ENCODE results near the gene BANP. TPM values are rescaled to one million over a fixed set of nuclear protein-coding genes. Genes with fewer than 3 reads are reported as not detected.
"Not testable (repeated sequence)": the region's sequence is repeated elsewhere in the genome, so short reads cannot be mapped to it uniquely, and the experiment has no call there.

BANP gene
- total and polyA plus RNA-seq, 2 donors (not counting 1 experiment from before 2014, with no cell fraction given) = 9.3 to 31.0 TPM

DNA sequence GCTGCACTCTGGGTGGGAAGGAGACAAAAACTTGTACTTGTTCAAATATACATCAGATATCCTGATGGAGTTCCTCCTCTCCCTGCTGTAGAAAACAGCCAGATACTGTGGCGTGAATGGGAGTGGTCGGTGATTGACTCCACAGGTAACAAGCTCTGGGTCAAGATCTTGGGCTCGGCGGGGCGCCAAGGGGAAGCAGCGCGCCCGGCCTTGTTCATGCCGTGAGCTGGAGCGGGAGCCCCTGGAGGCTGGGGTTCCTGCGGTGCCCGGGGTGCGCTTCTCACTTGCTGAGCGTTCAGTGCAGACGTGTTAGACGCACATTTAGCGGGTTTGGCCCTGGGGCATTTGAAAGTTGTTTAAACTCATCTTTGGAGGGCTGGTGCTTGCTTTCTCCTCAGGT lies 44.4 kb downstream of the BANP start:
- Histone ChIP-seq H3K27ac (ENCODE audit: insufficient read depth, low read length) (no peak overlapping the region), H3K9ac (ENCODE audit: insufficient read depth, low read length) (no peak overlapping the region), H3K4me2 (ENCODE audit: extremely low read depth, insufficient read depth, low read length) (no peak overlapping the region), H4K20me1 (ENCODE audit: control insufficient read depth, extremely low read depth, insufficient read depth, low read length) (no peaks in the 10 kb centered on the region), H2AFZ (ENCODE audit: low read length) (no peak overlapping the region), H3K4me1 (ENCODE audit: control insufficient read depth, extremely low read depth, insufficient read depth, low read length) (no peaks in the 10 kb centered on the region), H3K4me3 (replicated peaks in 1 of 4; ENCODE audit: control extremely low read depth in 1 of 4, insufficient read depth in 1 of 4, low read depth in 3 of 4, low read length in 4 of 4) (no peak overlapping the region), H3K36me3 (ENCODE audit: control insufficient read depth, insufficient read depth, low read length) (peaks cover 2% of the 10 kb centered on the region), H3K79me2 (ENCODE audit: control insufficient read depth, insufficient read depth, low read length) (no peaks in the 10 kb centered on the region), H3K9me3 (ENCODE audit: control insufficient read depth, insufficient read depth, low read depth, low read length) (no peaks in the 10 kb centered on the region), H3K27me3 (ENCODE audit: control insufficient read depth, insufficient read depth, low read length) (no peaks in the 10 kb centered on the region)
- DNase-seq (ENCODE audit: low read depth in 2 of 2) = no peak
- TF ChIP-seq, protein P1, sequence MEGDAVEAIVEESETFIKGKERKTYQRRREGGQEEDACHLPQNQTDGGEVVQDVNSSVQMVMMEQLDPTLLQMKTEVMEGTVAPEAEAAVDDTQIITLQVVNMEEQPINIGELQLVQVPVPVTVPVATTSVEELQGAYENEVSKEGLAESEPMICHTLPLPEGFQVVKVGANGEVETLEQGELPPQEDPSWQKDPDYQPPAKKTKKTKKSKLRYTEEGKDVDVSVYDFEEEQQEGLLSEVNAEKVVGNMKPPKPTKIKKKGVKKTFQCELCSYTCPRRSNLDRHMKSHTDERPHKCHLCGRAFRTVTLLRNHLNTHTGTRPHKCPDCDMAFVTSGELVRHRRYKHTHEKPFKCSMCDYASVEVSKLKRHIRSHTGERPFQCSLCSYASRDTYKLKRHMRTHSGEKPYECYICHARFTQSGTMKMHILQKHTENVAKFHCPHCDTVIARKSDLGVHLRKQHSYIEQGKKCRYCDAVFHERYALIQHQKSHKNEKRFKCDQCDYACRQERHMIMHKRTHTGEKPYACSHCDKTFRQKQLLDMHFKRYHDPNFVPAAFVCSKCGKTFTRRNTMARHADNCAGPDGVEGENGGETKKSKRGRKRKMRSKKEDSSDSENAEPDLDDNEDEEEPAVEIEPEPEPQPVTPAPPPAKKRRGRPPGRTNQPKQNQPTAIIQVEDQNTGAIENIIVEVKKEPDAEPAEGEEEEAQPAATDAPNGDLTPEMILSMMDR (conservative IDR thresholded peaks at IDR 0.05 in 1 of 2, IDR thresholded peaks at IDR 0.05 in 1 of 2; ENCODE audit: low read depth in 1 of 2, low read length in 2 of 2) = no peak
- no peak for TF ChIP-seq EZH2 (IDR thresholded peaks at IDR 0.05; ENCODE audit: low read length, missing control alignments)

DNA sequence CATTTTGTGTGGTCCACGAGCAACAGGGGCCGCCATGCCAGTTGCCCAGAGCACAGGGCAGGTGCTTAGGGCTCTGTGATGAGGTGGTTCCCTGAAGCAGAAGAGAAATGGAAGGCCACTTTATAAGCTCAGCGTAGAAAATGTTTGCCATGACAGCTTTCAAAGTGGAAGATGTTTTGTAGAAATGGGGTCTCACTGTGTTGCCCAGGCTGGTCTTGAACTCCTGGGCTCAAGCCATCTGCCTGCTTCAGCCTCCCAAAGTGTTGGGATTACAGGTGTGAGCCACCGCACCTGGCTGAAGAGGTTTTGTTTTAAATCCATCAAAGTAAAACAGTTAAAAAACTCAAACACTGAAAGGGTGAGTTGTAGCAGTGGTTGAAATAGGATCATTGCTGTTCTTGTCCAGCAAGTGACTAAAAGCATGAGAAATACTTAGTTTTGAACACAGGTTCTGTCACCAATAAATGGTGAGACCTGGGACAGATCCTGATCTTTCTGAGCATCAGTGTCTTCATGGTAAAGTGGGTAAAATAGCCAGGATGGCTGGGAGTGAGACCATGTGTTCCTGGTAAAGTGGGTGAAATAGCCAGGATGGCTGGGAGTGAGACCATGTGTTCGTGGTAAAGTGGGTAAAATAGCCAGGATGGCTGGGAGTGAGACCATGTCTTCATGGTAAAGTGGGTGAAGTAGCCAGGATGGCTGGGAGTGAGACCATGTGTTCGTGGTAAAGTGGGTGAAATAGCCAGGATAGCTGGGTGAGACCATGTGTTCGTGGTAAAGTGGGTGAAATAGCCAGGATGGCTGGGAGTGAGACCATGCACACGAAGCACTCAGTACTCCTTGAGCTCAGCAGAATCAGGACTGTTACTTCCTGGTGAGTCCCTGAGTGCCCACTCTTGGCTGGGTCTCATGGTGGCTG lies 46.0 kb downstream of the BANP start:
- Histone ChIP-seq H3K27me3 (ENCODE audit: control insufficient read depth, insufficient read depth, low read length) (no peaks in the 10 kb centered on the region), H3K79me2 (ENCODE audit: control insufficient read depth, insufficient read depth, low read length) (no peaks in the 10 kb centered on the region), H2AFZ (ENCODE audit: low read length) (no peak overlapping the region), H3K36me3 (ENCODE audit: control insufficient read depth, insufficient read depth, low read length) (peaks cover 2% of the 10 kb centered on the region), H3K4me3 (replicated peaks in 1 of 4; ENCODE audit: control extremely low read depth in 1 of 4, insufficient read depth in 1 of 4, low read depth in 3 of 4, low read length in 4 of 4) (no peak overlapping the region), H3K9ac (ENCODE audit: insufficient read depth, low read length) (no peak overlapping the region), H3K4me2 (ENCODE audit: extremely low read depth, insufficient read depth, low read length) (no peak overlapping the region), H3K4me1 (ENCODE audit: control insufficient read depth, extremely low read depth, insufficient read depth, low read length) (no peaks in the 10 kb centered on the region), H4K20me1 (ENCODE audit: control insufficient read depth, extremely low read depth, insufficient read depth, low read length) (no peaks in the 10 kb centered on the region), H3K27ac (ENCODE audit: insufficient read depth, low read length) (no peak overlapping the region), H3K9me3 (ENCODE audit: control insufficient read depth, insufficient read depth, low read depth, low read length) (no peaks in the 10 kb centered on the region)
- TF ChIP-seq EZH2 (IDR thresholded peaks at IDR 0.05; ENCODE audit: low read length, missing control alignments) = no peak
- TF ChIP-seq, protein P1 (conservative IDR thresholded peaks at IDR 0.05 in 1 of 2, IDR thresholded peaks at IDR 0.05 in 1 of 2; ENCODE audit: low read depth in 1 of 2, low read length in 2 of 2) = no peak
- DNase-seq (ENCODE audit: low read depth in 2 of 2) = no peak

DNA sequence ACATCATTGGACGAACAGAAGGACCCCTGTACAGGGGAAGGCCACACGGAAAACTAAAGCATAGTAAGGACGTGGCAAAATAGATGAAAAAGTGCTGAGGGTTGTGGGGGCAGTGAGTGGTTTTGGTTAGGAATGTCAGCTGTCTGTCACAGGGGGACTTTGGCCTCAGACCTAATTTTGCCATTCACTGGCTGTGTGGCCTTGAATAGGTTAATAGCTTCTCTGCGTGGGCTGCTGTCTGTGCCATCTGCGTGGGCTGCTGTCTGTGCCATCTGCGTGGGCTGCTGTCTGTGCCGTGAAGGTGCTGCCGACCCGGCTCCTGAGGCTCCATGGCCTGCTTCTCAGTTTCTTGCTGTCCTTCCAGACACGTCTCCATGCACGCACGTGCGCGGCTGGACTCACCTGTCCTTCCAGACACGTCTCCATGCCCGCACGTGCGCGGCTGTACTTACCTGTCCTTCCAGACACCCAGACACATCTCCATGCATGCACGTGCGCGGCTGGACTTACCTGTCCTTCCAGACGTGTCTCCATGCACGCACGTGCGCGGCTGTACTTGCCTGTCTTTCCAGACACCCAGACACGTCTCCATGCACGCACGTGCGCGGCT lies 47.1 kb downstream of the BANP start:
- H3K4me2 ChIP-seq (ENCODE audit: extremely low read depth, insufficient read depth, low read length); H3K9me3 ChIP-seq (ENCODE audit: control insufficient read depth, insufficient read depth, low read depth, low read length); H2AFZ ChIP-seq (ENCODE audit: low read length); H3K36me3 ChIP-seq (ENCODE audit: control insufficient read depth, insufficient read depth, low read length); H4K20me1 ChIP-seq (ENCODE audit: control insufficient read depth, extremely low read depth, insufficient read depth, low read length); H3K79me2 ChIP-seq (ENCODE audit: control insufficient read depth, insufficient read depth, low read length); H3K27ac ChIP-seq (ENCODE audit: insufficient read depth, low read length); H3K9ac ChIP-seq (ENCODE audit: insufficient read depth, low read length); DNase-seq (ENCODE audit: low read depth in 2 of 2); H3K4me3 ChIP-seq (replicated peaks in 1 of 4; ENCODE audit: control extremely low read depth in 1 of 4, insufficient read depth in 1 of 4, low read depth in 3 of 4, low read length in 4 of 4); H3K27me3 ChIP-seq (ENCODE audit: control insufficient read depth, insufficient read depth, low read length); H3K4me1 ChIP-seq (ENCODE audit: control insufficient read depth, extremely low read depth, insufficient read depth, low read length): not testable (repeated sequence)

DNA sequence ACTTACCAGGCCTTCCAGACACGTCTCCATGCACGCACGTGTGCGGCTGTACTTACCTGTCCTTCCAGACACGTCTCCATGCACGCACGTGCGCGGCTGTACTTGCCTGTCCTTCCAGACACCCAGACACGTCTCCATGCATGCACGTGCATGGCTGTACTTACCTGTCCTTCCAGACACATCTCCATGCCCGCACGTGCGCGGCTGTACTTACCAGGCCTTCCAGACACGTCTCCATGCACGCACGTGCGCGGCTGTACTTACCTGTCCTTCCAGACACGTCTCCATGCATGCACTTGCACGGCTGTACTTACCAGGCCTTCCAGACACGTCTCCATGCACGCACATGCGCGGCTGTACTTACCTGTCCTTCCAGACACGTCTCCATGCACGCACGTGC lies 47.8 kb downstream of the BANP start:
- not testable (repeated sequence) for H3K4me3 ChIP-seq (replicated peaks in 1 of 4; ENCODE audit: control extremely low read depth in 1 of 4, insufficient read depth in 1 of 4, low read depth in 3 of 4, low read length in 4 of 4); H4K20me1 ChIP-seq (ENCODE audit: control insufficient read depth, extremely low read depth, insufficient read depth, low read length); DNase-seq (ENCODE audit: low read depth in 2 of 2)

More for the DNA sequence above, 47.8 kb downstream of the BANP start:
- H3K9ac ChIP-seq (ENCODE audit: insufficient read depth, low read length); H3K4me2 ChIP-seq (ENCODE audit: extremely low read depth, insufficient read depth, low read length); H3K27ac ChIP-seq (ENCODE audit: insufficient read depth, low read length); H3K9me3 ChIP-seq (ENCODE audit: control insufficient read depth, insufficient read depth, low read depth, low read length); H2AFZ ChIP-seq (ENCODE audit: low read length); H3K4me1 ChIP-seq (ENCODE audit: control insufficient read depth, extremely low read depth, insufficient read depth, low read length); H3K79me2 ChIP-seq (ENCODE audit: control insufficient read depth, insufficient read depth, low read length); H3K36me3 ChIP-seq (ENCODE audit: control insufficient read depth, insufficient read depth, low read length); H3K27me3 ChIP-seq (ENCODE audit: control insufficient read depth, insufficient read depth, low read length): not testable (repeated sequence)

Data from fibroblast of lung (primary cell).